ENCODE data around the gene VPREB3. TPM values are rescaled to one million over a fixed set of nuclear protein-coding genes. Genes with fewer than 3 reads are reported as not detected.

VPREB3 gene
- total and polyA plus RNA-seq, 2 of the 8 experiments (the other 6 are each of a cell fraction or from before 2014, with no cell fraction given), result 0.52 to 4.6 TPM

DNA sequence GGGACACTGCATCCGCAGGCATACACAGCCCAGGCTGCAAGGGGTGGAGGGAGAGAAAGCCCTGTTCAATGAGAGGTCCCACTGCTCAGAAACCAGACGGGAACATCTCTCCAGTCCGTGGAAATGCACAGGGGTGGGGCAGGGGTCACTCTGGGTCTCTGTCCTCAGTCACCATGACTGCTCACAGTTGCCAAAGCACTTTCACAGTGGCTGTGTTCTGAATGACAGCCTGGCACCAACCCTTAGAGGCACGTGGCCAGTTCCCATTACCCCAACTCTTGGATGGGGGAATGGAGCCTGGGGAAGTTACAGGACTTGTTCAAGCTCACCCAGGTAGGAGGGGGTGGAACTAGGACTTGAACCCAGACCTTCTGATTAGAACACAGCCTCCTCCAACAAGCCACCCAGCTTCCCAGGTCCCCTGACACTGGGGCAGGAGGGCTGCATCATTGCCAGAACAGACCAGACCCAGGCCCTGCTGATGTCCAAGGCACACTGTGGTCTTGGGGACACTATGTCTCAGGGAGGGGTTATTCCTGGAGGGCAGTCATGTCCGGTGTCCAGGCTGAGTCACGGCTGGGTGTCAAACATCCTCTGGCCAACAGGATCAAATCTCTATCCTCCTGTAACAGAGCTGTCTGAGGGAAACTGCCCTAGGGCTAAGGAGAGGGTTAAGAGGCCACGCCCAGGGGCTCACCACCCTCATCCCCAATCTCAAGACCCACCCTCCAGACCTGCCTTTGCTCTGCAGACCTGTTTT, 11.5 kb downstream of the VPREB3 start (continued):
- no peak for TF ChIP-seq SUZ12 (IDR thresholded peaks at IDR 0.05; ENCODE audit: low read length)
